Measurements from ENCODE around the gene CPSF2. TPM values are rescaled to one million over a fixed set of nuclear protein-coding genes. Genes with fewer than 3 reads are reported as not detected.
"Not testable (repeated sequence)": the region's sequence is repeated elsewhere in the genome, so short reads cannot be mapped to it uniquely, and the experiment has no call there.

The CPSF2 gene
- total RNA-seq, 1 donor from 2014 or later = 120 TPM

- DNase-seq; H3K36me3 Mint-ChIP-seq (ENCODE audit: low read depth); H3K4me3 Mint-ChIP-seq; H3K27me3 Mint-ChIP-seq; H3K27ac Mint-ChIP-seq; intact Hi-C loops (cut with micrococcal nuclease); H3K4me1 Mint-ChIP-seq: not testable (repeated sequence)
- H3K9me3 Mint-ChIP-seq = peaks cover 12% of the 10 kb centered on the region
Observed at GRCh38 chr14:92179178-92179577, 57.4 kb downstream of the CPSF2 start.

- no peaks in the 10 kb centered on the region for H3K36me3 Mint-ChIP-seq (ENCODE audit: low read depth)
- intact Hi-C loops (cut with micrococcal nuclease) = no loop called here
- H3K27me3 Mint-ChIP-seq = no peaks in the 10 kb centered on the region
- DNase-seq = no peak
- H3K9me3 Mint-ChIP-seq = peaks cover 5% of the 10 kb centered on the region
- H3K4me1 Mint-ChIP-seq = no peaks in the 10 kb centered on the region
- H3K27ac Mint-ChIP-seq = no peak overlapping the region
- H3K4me3 Mint-ChIP-seq = no peak overlapping the region
Observed at GRCh38 chr14:92185559-92185958, 63.8 kb downstream of the CPSF2 start.

- H3K27me3 Mint-ChIP-seq; DNase-seq; H3K4me3 Mint-ChIP-seq; H3K4me1 Mint-ChIP-seq; H3K9me3 Mint-ChIP-seq; H3K27ac Mint-ChIP-seq; intact Hi-C loops (cut with micrococcal nuclease); H3K36me3 Mint-ChIP-seq (ENCODE audit: low read depth): not testable (repeated sequence)
Observed at GRCh38 chr14:92187616-92188015, 65.8 kb downstream of the CPSF2 start.

- peaks cover 4% of the 10 kb centered on the region for H3K9me3 Mint-ChIP-seq
- no peak overlapping the region for H3K4me3 Mint-ChIP-seq
- no peak overlapping the region for H3K27ac Mint-ChIP-seq
Observed at GRCh38 chr14:92190768-92191167, 69.0 kb downstream of the CPSF2 start.

GRCh38 chr14:92198804-92199203, 77.0 kb downstream of the CPSF2 start:
- Mint-ChIP-seq H3K4me1 (no peaks in the 10 kb centered on the region), H3K27me3 (peaks cover 4% of the 10 kb centered on the region), H3K36me3 (ENCODE audit: low read depth) (no peaks in the 10 kb centered on the region), H3K27ac (no peak overlapping the region), H3K4me3 (no peak overlapping the region), H3K9me3 (no peaks in the 10 kb centered on the region)
- intact Hi-C loops (cut with micrococcal nuclease) = no loop called here
- DNase-seq = no peak

More at GRCh38 chr14:92190768-92191167, 69.0 kb downstream of the CPSF2 start:
- no peak for DNase-seq
- Mint-ChIP-seq H3K4me1 (no peaks in the 10 kb centered on the region), H3K36me3 (ENCODE audit: low read depth) (no peaks in the 10 kb centered on the region), H3K27me3 (no peaks in the 10 kb centered on the region)
- intact Hi-C loops (cut with micrococcal nuclease) = no loop called here

- Mint-ChIP-seq H3K27me3 (peaks cover 8% of the 10 kb centered on the region), H3K4me1 (no peaks in the 10 kb centered on the region), H3K4me3 (no peak overlapping the region), H3K36me3 (ENCODE audit: low read depth) (no peaks in the 10 kb centered on the region), H3K27ac (no peak overlapping the region), H3K9me3 (no peaks in the 10 kb centered on the region)
- intact Hi-C loops (cut with micrococcal nuclease) = no loop called here
- no peak for DNase-seq
Observed at GRCh38 chr14:92199763-92200162, 78.0 kb downstream of the CPSF2 start.

- no peak for DNase-seq
- Mint-ChIP-seq H3K27ac (no peak overlapping the region), H3K4me1 (no peaks in the 10 kb centered on the region), H3K4me3 (no peak overlapping the region), H3K36me3 (ENCODE audit: low read depth) (no peaks in the 10 kb centered on the region), H3K27me3 (peaks cover 12% of the 10 kb centered on the region), H3K9me3 (no peaks in the 10 kb centered on the region)
- intact Hi-C loops (cut with micrococcal nuclease) = no loop called here
Observed at GRCh38 chr14:92203116-92203515, 81.3 kb downstream of the CPSF2 start.

- peaks cover 3% of the 10 kb centered on the region for H3K9me3 Mint-ChIP-seq
Observed at GRCh38 chr14:92204792-92205191, 83.0 kb downstream of the CPSF2 start.

GRCh38 chr14:92207012-92207927, 85.5 kb downstream of the CPSF2 start:
- no peaks in the 10 kb centered on the region for H3K36me3 Mint-ChIP-seq (ENCODE audit: low read depth)
- no peaks in the 10 kb centered on the region for H3K4me1 Mint-ChIP-seq
- peaks cover 13% of the 10 kb centered on the region for H3K9me3 Mint-ChIP-seq
- intact Hi-C loops (cut with micrococcal nuclease) = no loop called here
- DNase-seq = no peak
- peaks cover 7% of the 10 kb centered on the region for H3K27me3 Mint-ChIP-seq
- no peak overlapping the region for H3K4me3 Mint-ChIP-seq
- no peak overlapping the region for H3K27ac Mint-ChIP-seq

More at GRCh38 chr14:92204792-92205191, 83.0 kb downstream of the CPSF2 start:
- Mint-ChIP-seq H3K27ac (no peak overlapping the region), H3K27me3 (peaks cover 10% of the 10 kb centered on the region), H3K4me3 (no peak overlapping the region), H3K4me1 (no peaks in the 10 kb centered on the region), H3K36me3 (ENCODE audit: low read depth) (no peaks in the 10 kb centered on the region)
- intact Hi-C loops (cut with micrococcal nuclease) = no loop called here
- no peak for DNase-seq

- intact Hi-C loops (cut with micrococcal nuclease) = no loop called here
- H3K4me3 Mint-ChIP-seq = no peak overlapping the region
- H3K36me3 Mint-ChIP-seq (ENCODE audit: low read depth) = no peaks in the 10 kb centered on the region
- peaks cover 7% of the 10 kb centered on the region for H3K27me3 Mint-ChIP-seq
- DNase-seq = no peak
- H3K27ac Mint-ChIP-seq = no peak overlapping the region
- peaks cover 16% of the 10 kb centered on the region for H3K9me3 Mint-ChIP-seq
- H3K4me1 Mint-ChIP-seq = no peaks in the 10 kb centered on the region
Observed at GRCh38 chr14:92207928-92208265, 86.1 kb downstream of the CPSF2 start.

- intact Hi-C loops (cut with micrococcal nuclease) = no loop called here
- no peaks in the 10 kb centered on the region for H3K4me1 Mint-ChIP-seq
- no peak overlapping the region for H3K4me3 Mint-ChIP-seq
- no peak overlapping the region for H3K27ac Mint-ChIP-seq
- peaks cover 4% of the 10 kb centered on the region for H3K27me3 Mint-ChIP-seq
- no peak for DNase-seq
- peaks cover 23% of the 10 kb centered on the region for H3K9me3 Mint-ChIP-seq
- no peaks in the 10 kb centered on the region for H3K36me3 Mint-ChIP-seq (ENCODE audit: low read depth)
Observed at GRCh38 chr14:92209141-92209540, 87.4 kb downstream of the CPSF2 start.

GRCh38 chr14:92213125-92213524, 91.4 kb downstream of the CPSF2 start:
- H3K9me3 Mint-ChIP-seq = peaks cover 26% of the 10 kb centered on the region
- H3K4me3 Mint-ChIP-seq; H3K27me3 Mint-ChIP-seq; intact Hi-C loops (cut with micrococcal nuclease); H3K4me1 Mint-ChIP-seq; H3K27ac Mint-ChIP-seq; DNase-seq; H3K36me3 Mint-ChIP-seq (ENCODE audit: low read depth): not testable (repeated sequence)

- Mint-ChIP-seq H3K4me1 (no peaks in the 10 kb centered on the region), H3K9me3 (peaks cover 21% of the 10 kb centered on the region), H3K27ac (no peak overlapping the region), H3K36me3 (ENCODE audit: low read depth) (no peaks in the 10 kb centered on the region), H3K4me3 (no peak overlapping the region), H3K27me3 (peaks cover 2% of the 10 kb centered on the region)
- DNase-seq = no peak
- intact Hi-C loops (cut with micrococcal nuclease) = no loop called here
Observed at GRCh38 chr14:92215579-92215978, 93.8 kb downstream of the CPSF2 start.

GRCh38 chr14:92217936-92218335, 96.2 kb downstream of the CPSF2 start:
- intact Hi-C loops (cut with micrococcal nuclease) = no loop called here
- Mint-ChIP-seq H3K9me3 (peaks cover 9% of the 10 kb centered on the region), H3K36me3 (ENCODE audit: low read depth) (no peaks in the 10 kb centered on the region), H3K4me1 (no peaks in the 10 kb centered on the region), H3K4me3 (no peak overlapping the region), H3K27me3 (peaks cover 4% of the 10 kb centered on the region), H3K27ac (no peak overlapping the region)
- no peak for DNase-seq

All from activated CD4-positive, alpha-beta T cell treated with anti-CD3 and anti-CD28 coated beads, Interleukin-2, amount 10 ng/mL, durations not matched to agents 24 days and 14 days (primary cell).